Kidney epithelial cell (primary cell): Measurements from ENCODE around the gene TBK1. TPM values are rescaled to one million over a fixed set of nuclear protein-coding genes. Genes with fewer than 3 reads are reported as not detected.
"Not testable (repeated sequence)": the region's sequence is repeated elsewhere in the genome, so short reads cannot be mapped to it uniquely, and the experiment has no call there.

ENCODE experiments used
- DNase-seq: peaks from one replicate; pipeline ENCODE4 v3.0.0-alpha.2; 2010; ENCODE audit warnings: low read depth
- H3K27me3 ChIP-seq: 2 replicates; pipeline ENCODE4 v1.6.0; 2011; ENCODE audit warnings: low read length; ENCODE audit not compliant: control insufficient read depth, insufficient read depth
- H3K36me3 ChIP-seq: 2 replicates; pipeline ENCODE4 v1.5.1; 2011; ENCODE audit warnings: low read length; ENCODE audit not compliant: control insufficient read depth, insufficient read depth
- H3K4me3 ChIP-seq: 2 replicates; pipeline ENCODE4 v1.5.1; 2011; ENCODE audit warnings: low read depth, mild to moderate bottlenecking, control low read depth, low read length
- total RNA-seq: library from RNA; depleted of rRNA; stranded (reverse); fragments of >200 nt; gene quantifications from 2 replicates; pipeline ENCODE4 v1.2.3, GENCODE V29; 2015
- TF ChIP-seq, protein P1 (sequence below): IDR thresholded peaks from 2 replicates; pipeline ENCODE4 v1.5.1; 2011; ENCODE audit warnings: mild to moderate bottlenecking, moderate library complexity, low read length, control low read depth, inconsistent platforms; ENCODE audit not compliant: insufficient read depth, poor library complexity, severe bottlenecking

TBK1 gene
- total RNA-seq, 1 donor from 2014 or later, result 21.0 TPM

DNA sequence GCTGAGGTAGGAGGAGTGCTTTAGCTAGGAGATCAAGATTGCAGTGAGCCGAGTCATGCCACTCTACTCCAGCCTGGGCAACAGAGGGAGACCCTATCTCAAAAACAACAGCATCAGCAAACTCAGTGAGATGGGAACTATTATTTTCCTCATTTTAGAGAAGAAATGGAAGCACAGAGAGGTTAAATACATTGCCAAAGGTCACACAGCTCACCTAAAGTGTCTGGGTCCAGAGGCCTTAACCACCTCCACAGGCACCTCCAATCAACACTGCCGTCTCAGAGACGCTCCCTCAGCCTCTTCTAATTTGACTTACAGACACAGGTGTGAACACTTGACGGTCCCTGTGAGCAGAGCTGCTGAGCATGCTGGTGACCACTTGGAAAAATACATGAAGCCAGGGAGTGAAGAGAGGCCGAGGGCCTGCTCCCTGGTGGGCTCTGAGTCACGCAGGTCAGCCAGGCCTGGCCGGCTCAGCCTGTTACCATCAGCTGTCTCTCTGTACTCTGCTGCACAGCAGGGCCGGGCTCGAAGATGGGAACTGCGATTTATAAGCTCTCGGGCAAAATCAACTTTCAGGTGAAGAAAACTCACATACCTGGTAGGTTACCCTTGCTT is 80.9 kb downstream of the TBK1 start:
- TF ChIP-seq, protein P1, sequence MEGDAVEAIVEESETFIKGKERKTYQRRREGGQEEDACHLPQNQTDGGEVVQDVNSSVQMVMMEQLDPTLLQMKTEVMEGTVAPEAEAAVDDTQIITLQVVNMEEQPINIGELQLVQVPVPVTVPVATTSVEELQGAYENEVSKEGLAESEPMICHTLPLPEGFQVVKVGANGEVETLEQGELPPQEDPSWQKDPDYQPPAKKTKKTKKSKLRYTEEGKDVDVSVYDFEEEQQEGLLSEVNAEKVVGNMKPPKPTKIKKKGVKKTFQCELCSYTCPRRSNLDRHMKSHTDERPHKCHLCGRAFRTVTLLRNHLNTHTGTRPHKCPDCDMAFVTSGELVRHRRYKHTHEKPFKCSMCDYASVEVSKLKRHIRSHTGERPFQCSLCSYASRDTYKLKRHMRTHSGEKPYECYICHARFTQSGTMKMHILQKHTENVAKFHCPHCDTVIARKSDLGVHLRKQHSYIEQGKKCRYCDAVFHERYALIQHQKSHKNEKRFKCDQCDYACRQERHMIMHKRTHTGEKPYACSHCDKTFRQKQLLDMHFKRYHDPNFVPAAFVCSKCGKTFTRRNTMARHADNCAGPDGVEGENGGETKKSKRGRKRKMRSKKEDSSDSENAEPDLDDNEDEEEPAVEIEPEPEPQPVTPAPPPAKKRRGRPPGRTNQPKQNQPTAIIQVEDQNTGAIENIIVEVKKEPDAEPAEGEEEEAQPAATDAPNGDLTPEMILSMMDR, result no peak
- H3K27me3 ChIP-seq, result no peaks in the 10 kb centered on the region
- no peaks in the 10 kb centered on the region for H3K36me3 ChIP-seq
- DNase-seq, result no peak
- H3K4me3 ChIP-seq, result no peak overlapping the region

DNA sequence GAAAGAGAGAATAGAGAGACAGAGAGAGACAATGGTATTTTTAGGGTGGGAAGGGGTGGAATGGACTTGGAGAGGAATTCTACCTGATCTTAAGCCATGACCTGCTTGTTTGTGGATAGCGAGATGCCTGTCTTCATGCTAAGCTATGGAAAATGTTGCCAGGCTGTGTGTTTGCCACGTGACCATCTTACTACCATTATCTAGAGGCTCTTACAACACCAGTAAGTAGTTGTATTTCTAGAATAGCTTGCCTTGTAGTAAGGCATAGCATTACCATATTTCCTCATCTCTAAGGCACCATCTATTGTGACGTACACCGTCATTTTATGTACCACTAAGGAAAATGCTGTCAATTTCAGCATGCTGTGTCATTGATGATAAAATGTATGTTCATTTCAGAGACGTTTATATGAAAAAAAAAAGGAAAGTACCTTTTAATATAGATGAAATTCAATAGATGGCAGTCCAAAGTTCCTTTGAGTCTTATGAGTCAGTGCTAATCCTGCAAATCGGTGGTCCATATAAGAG is 82.8 kb downstream of the TBK1 start:
- TF ChIP-seq, protein P1, result no peak
- Histone ChIP-seq H3K36me3 (no peaks in the 10 kb centered on the region), H3K4me3 (no peak overlapping the region), H3K27me3 (no peaks in the 10 kb centered on the region)
- no peak for DNase-seq

DNA sequence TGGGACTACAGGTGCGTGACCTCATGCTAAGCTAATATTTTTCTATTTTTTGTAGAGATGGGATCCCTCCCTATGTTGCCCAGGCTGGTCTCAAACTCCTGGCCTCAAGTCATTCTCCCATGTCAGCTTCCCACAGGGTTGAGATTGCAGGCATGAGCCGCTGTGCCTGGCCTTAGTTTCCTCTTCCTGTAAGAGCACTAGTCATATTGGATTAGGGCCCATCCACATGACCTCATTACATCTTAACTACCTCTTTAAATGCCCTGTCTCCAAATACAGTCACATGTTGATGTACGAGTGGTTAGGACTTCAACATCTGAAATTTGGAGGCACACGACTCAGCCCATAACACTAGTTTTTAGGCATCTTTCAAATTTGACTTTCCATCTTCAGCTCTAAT is 86.2 kb downstream of the TBK1 start:
- DNase-seq, result no peak
- TF ChIP-seq, protein P1, result no peak
- Histone ChIP-seq H3K36me3 (no peaks in the 10 kb centered on the region), H3K27me3 (no peaks in the 10 kb centered on the region), H3K4me3 (no peak overlapping the region)

DNA sequence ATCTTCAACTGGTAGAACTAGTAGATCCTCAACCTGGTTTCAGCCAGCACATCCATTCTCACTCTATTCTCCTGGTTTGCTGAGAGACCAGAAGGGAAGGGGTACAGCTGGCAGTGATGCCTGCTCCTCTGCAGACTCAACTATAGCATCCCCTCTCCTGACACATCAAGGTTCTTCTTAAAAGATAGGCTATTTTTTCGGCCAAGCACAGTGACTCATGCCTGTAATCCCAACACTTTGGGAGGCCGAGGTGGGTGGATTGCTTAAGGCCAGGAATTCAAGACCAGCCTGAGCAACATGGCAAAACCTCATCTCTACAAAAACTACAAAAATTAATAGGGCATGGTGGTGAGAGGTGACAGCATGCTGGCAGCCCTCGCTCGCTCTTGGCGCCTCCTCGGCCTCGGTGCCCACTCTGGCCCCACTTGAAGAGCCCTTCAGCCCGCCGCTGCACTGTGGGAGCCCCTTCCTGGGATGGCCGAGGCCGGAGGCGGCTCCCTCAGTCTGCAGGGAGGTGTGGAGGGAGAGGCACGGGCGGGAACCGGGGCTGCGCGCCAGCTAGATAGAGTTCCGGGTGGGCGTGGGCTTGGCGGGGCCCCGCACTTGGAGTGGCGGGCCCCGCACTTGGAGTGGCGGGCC is 90.6 kb downstream of the TBK1 start:
- not testable (repeated sequence) for H3K4me3 ChIP-seq, H3K36me3 ChIP-seq, H3K27me3 ChIP-seq, DNase-seq

DNA sequence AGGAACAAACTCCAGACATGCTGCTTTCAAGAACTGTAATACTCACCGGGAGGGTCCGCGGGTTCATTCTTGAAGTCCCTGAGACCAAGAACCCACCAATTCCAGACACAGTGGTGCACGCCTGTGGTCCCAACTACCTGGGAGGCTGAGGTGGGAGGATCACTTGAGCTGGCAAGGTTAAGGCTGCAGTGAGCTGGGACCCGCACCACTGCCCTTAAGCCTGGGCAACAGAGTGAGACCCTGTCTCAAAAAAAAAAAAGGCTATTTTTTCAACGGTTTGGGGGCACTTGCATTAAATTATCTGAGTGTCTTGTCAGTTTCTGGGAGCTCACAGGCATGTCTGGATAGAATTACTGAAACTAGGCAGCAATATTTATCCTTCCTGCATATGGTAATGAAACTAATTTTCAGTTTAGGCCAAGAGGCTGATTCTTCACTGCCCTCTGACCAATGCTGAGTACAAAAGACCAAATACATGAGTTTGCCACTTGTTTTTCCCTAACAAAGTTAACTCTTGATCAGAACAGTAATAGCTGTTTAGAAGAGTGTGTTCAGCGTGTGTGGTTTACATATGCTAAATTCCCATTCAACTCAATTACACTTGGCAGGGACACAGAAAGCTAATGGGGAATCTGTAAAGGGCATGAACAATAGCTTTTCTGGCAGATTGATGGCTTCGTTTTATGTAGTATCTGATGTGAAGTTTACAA is 92.6 kb downstream of the TBK1 start:
- Histone ChIP-seq H3K4me3 (no peak overlapping the region), H3K27me3 (peaks cover 5% of the 10 kb centered on the region), H3K36me3 (no peaks in the 10 kb centered on the region)
- TF ChIP-seq, protein P1, result no peak
- DNase-seq, result no peak

DNA sequence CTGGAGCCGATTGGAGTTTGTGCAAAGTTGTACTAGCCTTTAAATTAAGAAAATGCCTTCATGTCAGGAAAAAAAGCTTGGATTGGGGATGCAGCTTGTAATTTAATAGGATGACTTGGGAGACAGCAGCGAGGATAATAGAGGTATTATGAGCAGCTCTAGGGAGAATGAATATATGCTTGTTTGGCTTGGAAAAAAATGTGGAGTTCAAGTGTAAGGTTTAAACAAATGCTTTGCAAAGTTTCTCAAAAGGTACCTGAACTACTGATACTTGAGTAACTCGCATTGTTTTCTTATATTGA is 93.1 kb downstream of the TBK1 start:
- no peak for DNase-seq
- TF ChIP-seq, protein P1, result no peak
- Histone ChIP-seq H3K36me3 (no peaks in the 10 kb centered on the region), H3K27me3 (peaks cover 5% of the 10 kb centered on the region), H3K4me3 (no peak overlapping the region)
